Liver (tissue), 3 donors: ENCODE measurements around the gene RYR1.

ENCODE experiments used
- ATF3 ChIP-seq: IDR thresholded peaks from 2 replicates; pipeline ENCODE4 v1.6.1; 2016; ENCODE audit warnings: antibody characterized with exemption
- CTCF ChIP-seq: fragments of 150-350 bp; IDR thresholded peaks from 2 replicates; pipeline ENCODE4 v1.5.1; 2017; ENCODE audit warnings: improper control_type of control experiment, low read depth, low read length; ENCODE audit not compliant: missing input control
- FOXA2 ChIP-seq: IDR thresholded peaks from 2 replicates; pipeline ENCODE4 v1.6.1; 2016; ENCODE audit warnings: antibody characterized with exemption
- GABPA ChIP-seq, 2 donors: IDR thresholded peaks in 1 of 2; conservative IDR thresholded peaks in 1 of 2; 2 replicates each; pipeline ENCODE4 v1.6.1; 2016; ENCODE audit warnings: antibody characterized with exemption in 2 of 2, mild to moderate bottlenecking in 1 of 2, moderate library complexity in 1 of 2
- MAX ChIP-seq: IDR thresholded peaks from 2 replicates; pipeline ENCODE4 v1.6.1; 2016; ENCODE audit warnings: antibody characterized with exemption
- RAD21 ChIP-seq, 2 donors: IDR thresholded peaks; 2 replicates each; pipeline ENCODE4 v1.6.1; 2016; ENCODE audit warnings: antibody characterized with exemption in 2 of 2, mild to moderate bottlenecking in 2 of 2
- REST ChIP-seq: IDR thresholded peaks from 2 replicates; pipeline ENCODE4 v1.6.1; 2016; ENCODE audit warnings: antibody characterized with exemption, mild to moderate bottlenecking
- SP1 ChIP-seq: IDR thresholded peaks from 2 replicates; pipeline ENCODE4 v1.6.1; 2018; ENCODE audit warnings: antibody characterized with exemption, mild to moderate bottlenecking
- TAF1 ChIP-seq: conservative IDR thresholded peaks from 2 replicates; pipeline ENCODE4 v1.6.1; 2016; ENCODE audit warnings: antibody characterized with exemption, mild to moderate bottlenecking
- YY1 ChIP-seq: IDR thresholded peaks from 2 replicates; pipeline ENCODE4 v1.6.1; 2016; ENCODE audit warnings: antibody characterized with exemption, mild to moderate bottlenecking
- ZBTB33 ChIP-seq: IDR thresholded peaks from 2 replicates; pipeline ENCODE4 v1.6.1; 2016; ENCODE audit warnings: antibody characterized with exemption
- donor health status: healthy.
- donor health status: healthy.

- TF ChIP-seq FOXA2 (no peak), ATF3 (no peak), MAX (no peak), CTCF (no peak), TAF1 (no peak), YY1 (no peak), RAD21 (IDR thresholded peaks at IDR 0.05) (no peak), SP1 (no peak), REST (no peak), ZBTB33 (no peak), GABPA (IDR thresholded peaks at IDR 0.05 in 1 of 2, conservative IDR thresholded peaks at IDR 0.05 in 1 of 2) (no peak)
Measured at GRCh38 chr19:38555200-38555599, 121.7 kb downstream of the RYR1 start.
